Sigmoid colon (tissue), 7 donors: ENCODE measurements around the gene LPCAT2. TPM values are rescaled to one million over a fixed set of nuclear protein-coding genes. Genes with fewer than 3 reads are reported as not detected.
A peak's percentile ranks its signal among the peaks of the same experiment; 100 is the strongest.

Experiments used
- DNase-seq: peaks from one replicate; pipeline ENCODE4 v3.0.0-alpha.2; 2019
- H3K27ac ChIP-seq, 4 donors: fragments of 200-600 bp; sonication (generic); one replicate each; pipeline ENCODE4 v1.5.1; 2016 to 2019; ENCODE audit warnings: mild to moderate bottlenecking in 1 of 4
- H3K27me3 ChIP-seq, 3 donors: fragments of 200-600 bp; sonication (generic); one replicate each; pipeline ENCODE4 v1.5.1; 2019; ENCODE audit warnings: mild to moderate bottlenecking in 1 of 3
- H3K36me3 ChIP-seq, 4 donors: fragments of 200-600 bp; sonication (generic); one replicate each; pipeline ENCODE4 v1.5.1; 2016 to 2019
- H3K4me1 ChIP-seq, 4 donors: fragments of 200-600 bp; sonication (generic); one replicate each; pipeline ENCODE4 v1.5.1; 2017 to 2019
- H3K4me3 ChIP-seq, 4 donors: fragments of 200-600 bp; sonication (generic); one replicate each; pipeline ENCODE4 v1.5.1; 2017 to 2019; ENCODE audit warnings: mild to moderate bottlenecking in 2 of 4, moderate library complexity in 1 of 4
- H3K9me3 ChIP-seq, 4 donors: fragments of 200-600 bp in 3 of 4; sonication (generic) in 3 of 4; one replicate each; pipeline versions ENCODE4 v1.5.1 to v1.6.1; 2013 to 2019
- EP300 ChIP-seq, 4 donors: sonication (generic); formaldehyde crosslinking; IDR thresholded peaks; one replicate each; pipeline ENCODE4 v1.6.1; 2017; ENCODE audit warnings: antibody characterized with exemption in 4 of 4
- POLR2A ChIP-seq, 2 donors: fragments of 450-650 bp; IDR thresholded peaks; one replicate each; pipeline ENCODE4 v1.6.1; 2016; ENCODE audit warnings: antibody characterized with exemption in 2 of 2, mild to moderate bottlenecking in 2 of 2, moderate library complexity in 2 of 2
- POLR2AphosphoS5 ChIP-seq, 4 donors: sonication (generic); formaldehyde crosslinking; IDR thresholded peaks; one replicate each; pipeline ENCODE4 v1.6.1; 2017; ENCODE audit warnings: antibody characterized with exemption in 4 of 4
- WGBS, 2 donors: extraction: QIAGEN DNeasy Blood & Tissue Kit; methylation state at CpG; one replicate each; pipeline ENCODE4 v1.1.7; 2013; 5-methylcytosine and 5-hydroxymethylcytosine counted together
- intact Hi-C: fragments of 100-400 bp; cut with DNase I; formaldehyde crosslinking; loops from one replicate; pipeline ENCODE4 v1.15.1; 2023
- polyA plus RNA-seq, 3 donors: library from polyadenylated mRNA; stranded (reverse); fragments of 200-250 nt; gene quantifications; one replicate each; pipeline ENCODE4 v1.2.3, GENCODE V29; 2013
- total RNA-seq, 4 donors: library from RNA; depleted of rRNA; stranded (reverse); fragments of >200 nt; gene quantifications; one replicate each; pipeline ENCODE4 v1.1.0, GENCODE V29; 2016
- TF ChIP-seq, protein P1 (sequence below), 4 experiments: fragments of 450-650 bp in 3 of 4; fragments of 200-600 bp in 1 of 4; IDR thresholded peaks; one replicate each; pipeline ENCODE4 v1.5.1; 2016 to 2019; ENCODE audit warnings: antibody characterized with exemption in 4 of 4, mild to moderate bottlenecking in 3 of 4, moderate library complexity in 2 of 4
- donor health status: healthy with polysubstance abuse.
- donor health status: Bipolar disorder and iron deficiency.
- donor health status: healthy.

Gene LPCAT2
- total and polyA plus RNA-seq, 7 donors = 1.2 to 12.8 (median 6.6) TPM

DNA sequence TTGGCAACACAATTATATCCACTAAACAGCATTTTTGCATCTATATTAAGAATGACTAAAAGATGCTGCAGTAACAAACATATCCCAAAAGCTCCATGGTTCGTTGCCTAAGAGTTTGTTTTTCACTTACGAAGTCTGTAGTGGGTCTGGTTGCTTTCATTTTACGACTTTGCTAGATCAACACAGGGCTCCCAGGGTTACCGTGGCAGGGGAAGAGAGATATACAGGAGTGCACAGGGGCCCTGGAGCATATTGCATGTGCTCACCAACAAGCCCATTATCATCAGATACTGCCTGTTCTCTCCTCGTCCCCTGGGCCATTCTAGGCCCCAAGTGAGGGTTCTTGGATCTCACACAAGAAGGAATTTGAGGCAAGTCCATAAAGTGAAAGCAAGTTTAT, 33.0 kb upstream of the LPCAT2 start:
- 26 to 52% methylated on average over 5 of the region's 5 CpGs for WGBS, 2 donors
- Histone ChIP-seq H3K4me1 (peaks cover 0 to 40% (median 26%) of the 10 kb centered on the region in 4 donors), H3K4me3 (peak overlapping the region in 1 of 4 donors; percentile 10), H3K9me3 (no peaks in the 10 kb centered on the region), H3K36me3 (no peaks in the 10 kb centered on the region), H3K27ac (peak overlapping the region; percentile 79 to 83 (median 81)), H3K27me3 (peaks cover 2 to 26% (median 12%) of the 10 kb centered on the region in 3 donors)
- intact Hi-C loops = no loop called here
- no peak for DNase-seq
- TF ChIP-seq POLR2AphosphoS5 (IDR thresholded peaks at IDR 0.05) = peak in 1 of 4 donors; percentile 37
- TF ChIP-seq, protein P1, sequence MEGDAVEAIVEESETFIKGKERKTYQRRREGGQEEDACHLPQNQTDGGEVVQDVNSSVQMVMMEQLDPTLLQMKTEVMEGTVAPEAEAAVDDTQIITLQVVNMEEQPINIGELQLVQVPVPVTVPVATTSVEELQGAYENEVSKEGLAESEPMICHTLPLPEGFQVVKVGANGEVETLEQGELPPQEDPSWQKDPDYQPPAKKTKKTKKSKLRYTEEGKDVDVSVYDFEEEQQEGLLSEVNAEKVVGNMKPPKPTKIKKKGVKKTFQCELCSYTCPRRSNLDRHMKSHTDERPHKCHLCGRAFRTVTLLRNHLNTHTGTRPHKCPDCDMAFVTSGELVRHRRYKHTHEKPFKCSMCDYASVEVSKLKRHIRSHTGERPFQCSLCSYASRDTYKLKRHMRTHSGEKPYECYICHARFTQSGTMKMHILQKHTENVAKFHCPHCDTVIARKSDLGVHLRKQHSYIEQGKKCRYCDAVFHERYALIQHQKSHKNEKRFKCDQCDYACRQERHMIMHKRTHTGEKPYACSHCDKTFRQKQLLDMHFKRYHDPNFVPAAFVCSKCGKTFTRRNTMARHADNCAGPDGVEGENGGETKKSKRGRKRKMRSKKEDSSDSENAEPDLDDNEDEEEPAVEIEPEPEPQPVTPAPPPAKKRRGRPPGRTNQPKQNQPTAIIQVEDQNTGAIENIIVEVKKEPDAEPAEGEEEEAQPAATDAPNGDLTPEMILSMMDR (IDR thresholded peaks at IDR 0.05) = no peak

DNA sequence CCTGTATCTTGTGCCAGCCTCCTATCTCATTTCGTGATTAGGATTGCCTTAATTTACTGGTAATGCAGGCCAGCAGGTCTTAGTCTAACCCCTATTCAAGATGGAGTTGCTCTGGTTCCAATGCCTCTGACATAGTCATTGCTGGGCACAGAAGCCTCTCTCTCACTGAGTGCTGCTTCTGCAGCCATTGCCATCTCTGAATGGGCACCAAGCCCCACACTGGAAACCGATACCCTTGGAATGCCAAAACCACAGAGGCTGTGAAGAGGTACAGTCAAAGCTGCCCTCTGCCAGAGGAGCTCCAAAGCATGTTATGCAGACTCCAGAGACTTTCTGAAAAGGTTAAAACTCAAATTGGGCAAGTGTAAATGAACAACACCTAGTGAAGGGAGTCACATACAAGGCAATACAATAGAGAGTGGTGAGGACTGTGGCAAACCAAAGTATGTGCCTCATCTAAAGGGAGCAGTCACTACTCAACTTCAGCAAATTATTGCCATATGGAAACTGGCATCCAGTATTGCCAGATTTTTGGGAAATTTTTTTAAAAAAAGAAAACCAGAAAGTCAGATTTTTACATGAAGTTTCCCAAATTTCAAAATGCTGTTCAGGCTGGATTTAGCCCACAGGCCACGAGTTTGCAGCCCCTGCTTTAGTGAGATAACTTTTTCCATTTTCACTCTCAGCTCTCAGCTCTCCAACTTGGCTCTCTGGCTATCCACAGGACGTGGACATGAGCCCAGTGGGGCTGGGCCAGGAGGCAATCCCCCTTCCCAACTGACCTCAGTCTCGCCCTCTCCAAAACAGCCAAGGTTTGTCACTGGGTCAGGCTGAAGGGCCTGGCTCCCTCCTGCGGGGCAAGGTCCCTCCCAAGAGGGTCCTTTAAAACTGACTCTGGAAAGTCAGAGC, 32.0 kb upstream of the LPCAT2 start:
- intact Hi-C loops = no loop called here
- peak; percentile 86 for DNase-seq
- Histone ChIP-seq H3K36me3 (no peaks in the 10 kb centered on the region), H3K27me3 (peaks cover 2 to 35% (median 15%) of the 10 kb centered on the region in 3 donors), H3K27ac (peak overlapping the region; percentile 79 to 83 (median 81)), H3K9me3 (no peaks in the 10 kb centered on the region), H3K4me1 (peaks cover 0 to 33% (median 21%) of the 10 kb centered on the region in 4 donors), H3K4me3 (no peak overlapping the region)
- TF ChIP-seq, protein P1 (IDR thresholded peaks at IDR 0.05) = no peak
- TF ChIP-seq POLR2AphosphoS5 (IDR thresholded peaks at IDR 0.05) = peak in 1 of 4 donors; percentile 43
- WGBS, 2 donors = 72 to 75% methylated on average over 6 of the region's 6 CpGs

DNA sequence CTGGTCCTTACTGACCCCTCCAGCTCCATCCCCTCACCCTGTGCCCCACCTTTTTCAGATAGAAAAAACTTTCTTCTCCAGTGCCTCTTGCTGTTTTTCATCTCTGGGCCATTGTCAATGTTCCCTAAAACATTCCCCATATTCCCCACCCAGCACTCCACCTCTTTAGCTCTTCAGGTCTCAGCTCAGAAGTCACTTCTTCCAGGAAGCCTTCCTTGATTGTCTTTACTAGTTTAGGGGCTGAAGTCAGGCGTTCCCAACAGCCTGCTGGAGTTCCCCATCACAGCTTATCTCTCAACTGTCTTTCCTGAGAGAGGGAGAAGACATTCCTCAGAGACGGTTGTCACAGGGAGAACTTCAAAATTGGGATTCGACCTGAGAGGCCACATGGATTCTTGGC, 31.1 kb upstream of the LPCAT2 start:
- no peak for TF ChIP-seq EP300 (IDR thresholded peaks at IDR 0.05)
- no peak for DNase-seq
- Histone ChIP-seq H3K27me3 (peaks cover 2 to 35% (median 22%) of the 10 kb centered on the region in 3 donors), H3K4me1 (peaks cover 0 to 29% (median 21%) of the 10 kb centered on the region in 4 donors), H3K9me3 (no peaks in the 10 kb centered on the region), H3K27ac (peak overlapping the region; percentile 79 to 83 (median 81)), H3K4me3 (no peak overlapping the region), H3K36me3 (peaks cover 0 to 3% (median 0%) of the 10 kb centered on the region in 4 donors)
- 79 to 86% methylated on average over 3 of the region's 3 CpGs for WGBS, 2 donors
- intact Hi-C loops = no loop called here

GRCh38 chr16:55478827-55479429, 29.9 kb upstream of the LPCAT2 start, which contains the start of gene MMP2:
Gene MMP2 (plus strand): TSS chr16:55479198. CDS start chr16:55479480, 282 bp downstream.
- DNase-seq = peak; percentile 93
- H3K9me3 ChIP-seq = no peaks in the 10 kb centered on the region
- H3K4me1 ChIP-seq = peaks cover 0 to 29% (median 21%) of the 10 kb centered on the region in 4 donors
- H3K4me3 ChIP-seq = peak within 1 kb of the TSS; percentile 34 to 68 (median 54)
- peaks cover 2 to 35% (median 22%) of the 10 kb centered on the region in 3 donors for H3K27me3 ChIP-seq
- 3 to 11% methylated on average over 46 of the region's 46 CpGs for WGBS, 2 donors
- H3K36me3 ChIP-seq = peaks cover 0 to 14% (median 1%) of the 10 kb centered on the region in 4 donors
- TF ChIP-seq POLR2A (IDR thresholded peaks at IDR 0.05) (no peak), POLR2AphosphoS5 (IDR thresholded peaks at IDR 0.05) (peak; percentile 43 to 77 (median 65)), EP300 (IDR thresholded peaks at IDR 0.05) (no peak)
- TF ChIP-seq, protein P1 (IDR thresholded peaks at IDR 0.05) = no peak
- H3K27ac ChIP-seq = peak within 1 kb of the TSS; percentile 79 to 83 (median 81)
- intact Hi-C loops = no loop called here
